SK-N-SH (cell line): ENCODE measurements around the gene SEMA3B. TPM values are rescaled to one million over a fixed set of nuclear protein-coding genes. Genes with fewer than 3 reads are reported as not detected.

Experiments used
- CTCF ChIA-PET: fragments of 300-600, 350-600 bp; formaldehyde crosslinking; extraction: SDS; loops from one replicate; lab custom pipeline; 2021; lab: Yijun Ruan, JAX
- POLR2A ChIA-PET: fragments of 350-600 bp; sonication (Branson Sonifier 250); formaldehyde crosslinking; extraction: SDS; loops from one replicate; lab custom pipeline; 2020; ENCODE audit warnings: antibody characterized with exemption, inconsistent platforms; lab: Yijun Ruan, JAX
- DNase-seq: peaks from one replicate; pipeline ENCODE4 v3.0.0; 2012
- H2AFZ ChIP-seq: fragments of 200-600 bp; sonication (generic); 2 replicates; pipeline ENCODE4 v1.8.1; 2016; ENCODE audit warnings: antibody characterized with exemption, mild to moderate bottlenecking, low read depth
- H3F3A ChIP-seq: fragments of 200-600 bp; sonication (generic); replicated peaks from 2 replicates; pipeline ENCODE3; 2016; ENCODE audit warnings: antibody characterized with exemption, mild to moderate bottlenecking; ENCODE audit not compliant: insufficient read depth
- H3K27ac ChIP-seq, 2 experiments: fragments of 200-500 bp in 1 of 2; fragments of 200-600 bp in 1 of 2; sonication (Bioruptor generic) in 1 of 2; sonication (generic), shearing (Covaris generic) in 1 of 2; 2 replicates each; pipeline versions ENCODE4 v1.5.1 to v1.6.1; 2014 to 2016; ENCODE audit warnings: low read depth in 2 of 2, inconsistent platforms in 1 of 2, low read length in 1 of 2, mild to moderate bottlenecking in 1 of 2, mixed read lengths in 1 of 2
- H3K27me3 ChIP-seq: fragments of 200-600 bp; sonication (generic), shearing (Covaris generic); 2 replicates; pipeline ENCODE4 v1.6.1; 2016; ENCODE audit warnings: mixed run types; ENCODE audit not compliant: insufficient read depth
- H3K36me3 ChIP-seq, 2 experiments: fragments of 200-500 bp in 1 of 2; fragments of 200-600 bp in 1 of 2; sonication (Bioruptor generic) in 1 of 2; sonication (generic) in 1 of 2; replicated peaks in 1 of 2; 2 replicates each; pipeline versions ENCODE3 to v1.5.1; 2014 to 2016; ENCODE audit warnings: low read length in 1 of 2, mild to moderate bottlenecking in 1 of 2; ENCODE audit not compliant: insufficient read depth in 2 of 2, control insufficient read depth in 1 of 2
- H3K4me1 ChIP-seq, 2 experiments: fragments of 200-500 bp in 1 of 2; fragments of 200-600 bp in 1 of 2; sonication (Bioruptor generic) in 1 of 2; sonication (generic), shearing (Covaris generic) in 1 of 2; 2 replicates each; pipeline versions ENCODE4 v1.5.1 to v1.6.1; 2014 to 2016; ENCODE audit warnings: low read depth in 1 of 2, low read length in 1 of 2, mixed run types in 1 of 2; ENCODE audit not compliant: insufficient read depth in 2 of 2, control insufficient read depth in 1 of 2
- H3K4me2 ChIP-seq: fragments of 200-600 bp; sonication (generic), shearing (Covaris generic); 2 replicates; pipeline ENCODE4 v1.6.1; 2017; ENCODE audit warnings: mixed run types
- H3K4me3 ChIP-seq, 2 experiments: fragments of 200-500 bp in 1 of 2; fragments of 200-600 bp in 1 of 2; sonication (Bioruptor generic) in 1 of 2; sonication (generic), shearing (Covaris generic) in 1 of 2; 2 replicates each; pipeline versions ENCODE4 v1.5.1 to v1.8.1; 2014 to 2016; ENCODE audit warnings: low read depth in 2 of 2, inconsistent platforms in 1 of 2, low read length in 1 of 2, mild to moderate bottlenecking in 1 of 2, mixed read lengths in 1 of 2, moderate library complexity in 1 of 2
- H3K79me2 ChIP-seq: fragments of 200-600 bp; sonication (generic); 2 replicates; pipeline ENCODE4 v1.8.1; 2017; ENCODE audit warnings: mild to moderate bottlenecking; ENCODE audit not compliant: insufficient read depth
- H3K9ac ChIP-seq: fragments of 200-600 bp; sonication (generic); 2 replicates; pipeline ENCODE4 v1.6.1; 2017; ENCODE audit warnings: mixed run types
- H3K9me2 ChIP-seq: fragments of 200-600 bp; sonication (generic); 2 replicates; pipeline ENCODE4 v1.6.1; 2017; ENCODE audit warnings: mixed run types
- H3K9me3 ChIP-seq: fragments of 200-600 bp; sonication (generic); 2 replicates; pipeline ENCODE4 v1.6.1; 2017; ENCODE audit warnings: mixed run types, mild to moderate bottlenecking, moderate library complexity
- H4K20me1 ChIP-seq: fragments of 200-600 bp; sonication (generic); 2 replicates; pipeline ENCODE4 v1.6.1; 2017; ENCODE audit warnings: mild to moderate bottlenecking, mixed run types; ENCODE audit not compliant: insufficient read depth
- CHD2 ChIP-seq: fragments of 150-350 bp; IDR thresholded peaks from 2 replicates; pipeline ENCODE4 v1.6.1; 2018; ENCODE audit warnings: low read length; ENCODE audit not compliant: partially characterized antibody
- ELF1 ChIP-seq: IDR thresholded peaks from 2 replicates; pipeline ENCODE4 v1.4.0; 2012
- EZH2phosphoT487 ChIP-seq: fragments of 200-600 bp; sonication (generic); IDR thresholded peaks from 2 replicates; pipeline ENCODE4 v1.6.1; 2017; ENCODE audit warnings: low read depth, mixed run types, mild to moderate bottlenecking, antibody characterized with exemption, moderate library complexity, borderline replicate concordance
- FOSL2 ChIP-seq: IDR thresholded peaks from 2 replicates; pipeline ENCODE4 v1.4.0; 2012; ENCODE audit warnings: low read depth, mild to moderate bottlenecking, moderate library complexity, borderline replicate concordance
- FOXJ3 ChIP-seq: sonication (generic); formaldehyde crosslinking; IDR thresholded peaks from 2 replicates; pipeline ENCODE4 v1.5.1; 2020; ENCODE audit warnings: mild to moderate bottlenecking, missing genetic modification reagents
- FOXM1 ChIP-seq: IDR thresholded peaks from 2 replicates; pipeline ENCODE4 v1.4.0; 2012; ENCODE audit warnings: low read depth, mild to moderate bottlenecking
- GABPA ChIP-seq: IDR thresholded peaks from 2 replicates; pipeline ENCODE4 v1.4.0; 2012; ENCODE audit warnings: low read depth, mild to moderate bottlenecking
- JUND ChIP-seq: IDR thresholded peaks from 2 replicates; pipeline ENCODE4 v1.4.0; 2012
- MEF2A ChIP-seq: IDR thresholded peaks from 2 replicates; pipeline ENCODE4 v1.4.0; 2012; ENCODE audit warnings: low read depth, borderline replicate concordance
- MXI1 ChIP-seq: IDR thresholded peaks from 2 replicates; pipeline ENCODE4 v1.6.1; 2012; ENCODE audit warnings: mild to moderate bottlenecking, low read depth, low read length, improper control_type of control experiment
- NRF1 ChIP-seq: IDR thresholded peaks from 2 replicates; pipeline ENCODE4 v1.6.1; 2012; ENCODE audit warnings: low read depth, mild to moderate bottlenecking, low read length
- RAD21 ChIP-seq: IDR thresholded peaks from 2 replicates; pipeline ENCODE4 v1.6.1; 2012; ENCODE audit warnings: mild to moderate bottlenecking, low read length
- RCOR1 ChIP-seq: fragments of 150-350 bp; IDR thresholded peaks from 2 replicates; pipeline ENCODE4 v1.6.1; 2017; ENCODE audit warnings: antibody characterized with exemption, low read length
- RFX5 ChIP-seq: IDR thresholded peaks from 2 replicates; pipeline ENCODE4 v1.6.1; 2012; ENCODE audit warnings: mild to moderate bottlenecking, improper control_type of control experiment, low read length
- RXRA ChIP-seq: IDR thresholded peaks from 2 replicates; pipeline ENCODE4 v1.4.0; 2012; ENCODE audit warnings: low read depth, mild to moderate bottlenecking, borderline replicate concordance
- SIN3A ChIP-seq: IDR thresholded peaks from 2 replicates; pipeline ENCODE4 v1.6.1; 2012; ENCODE audit warnings: low read depth, mild to moderate bottlenecking, low read length, moderate library complexity, borderline replicate concordance
- SMC3 ChIP-seq: IDR thresholded peaks from 2 replicates; pipeline ENCODE4 v1.6.1; 2012; ENCODE audit warnings: low read depth, low read length, improper control_type of control experiment
- TAF1 ChIP-seq: IDR thresholded peaks from 2 replicates; pipeline ENCODE4 v1.6.1; 2012; ENCODE audit warnings: low read depth, mild to moderate bottlenecking, low read length, moderate library complexity, borderline replicate concordance
- TCF12 ChIP-seq: IDR thresholded peaks from 2 replicates; pipeline ENCODE4 v1.4.0; 2012
- WGBS: methylation state at CpG from one replicate; pipeline ENCODE4 v1.1.6; 2017; ENCODE audit warnings: low lambda C conversion rate; 5-methylcytosine and 5-hydroxymethylcytosine counted together
- polyA plus RNA-seq, 3 experiments: library from polyadenylated mRNA; depleted of rRNA; stranded (reverse); fragments of >200 nt; gene quantifications; 2 replicates each; pipeline ENCODE4 v1.2.3, GENCODE V29; 2012
- TF ChIP-seq, protein P1 (sequence below): fragments of 150-350 bp; IDR thresholded peaks from 2 replicates; pipeline ENCODE4 v1.6.1; 2016; ENCODE audit warnings: mild to moderate bottlenecking, low read depth, low read length
- TF ChIP-seq, protein P2 (sequence below): IDR thresholded peaks from 2 replicates; pipeline ENCODE4 v1.4.0; 2012; ENCODE audit warnings: low read depth

Gene SEMA3B
- polyA plus RNA-seq, 1 of the 3 experiments (the other 2 are of a cell fraction): 14.9 TPM

DNA sequence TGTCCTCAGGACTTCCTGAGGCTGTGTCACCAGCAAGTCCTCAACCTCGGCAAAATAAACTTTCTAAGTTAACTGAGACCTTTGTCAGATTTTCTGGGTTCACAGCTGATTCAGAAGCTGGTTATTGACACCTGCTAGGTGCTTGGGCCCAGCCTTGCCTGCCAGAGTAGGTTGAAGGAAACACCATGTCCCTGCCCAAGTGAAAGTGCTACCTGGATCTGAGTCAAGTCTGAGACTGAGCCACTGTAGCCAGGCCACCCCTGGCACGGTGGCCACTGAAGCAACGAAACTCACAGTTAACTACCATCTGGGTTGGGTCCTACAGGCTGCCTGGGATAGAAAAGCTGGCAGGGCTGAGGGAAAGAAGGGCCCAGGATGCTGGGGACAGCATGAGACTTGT, 45.4 kb downstream of the SEMA3B start (continued):
- TF ChIP-seq, protein P1, sequence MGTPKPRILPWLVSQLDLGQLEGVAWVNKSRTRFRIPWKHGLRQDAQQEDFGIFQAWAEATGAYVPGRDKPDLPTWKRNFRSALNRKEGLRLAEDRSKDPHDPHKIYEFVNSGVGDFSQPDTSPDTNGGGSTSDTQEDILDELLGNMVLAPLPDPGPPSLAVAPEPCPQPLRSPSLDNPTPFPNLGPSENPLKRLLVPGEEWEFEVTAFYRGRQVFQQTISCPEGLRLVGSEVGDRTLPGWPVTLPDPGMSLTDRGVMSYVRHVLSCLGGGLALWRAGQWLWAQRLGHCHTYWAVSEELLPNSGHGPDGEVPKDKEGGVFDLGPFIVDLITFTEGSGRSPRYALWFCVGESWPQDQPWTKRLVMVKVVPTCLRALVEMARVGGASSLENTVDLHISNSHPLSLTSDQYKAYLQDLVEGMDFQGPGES: no peak
- TF ChIP-seq FOXM1: no peak

- Histone ChIP-seq H3F3A (peaks cover 11% of the 10 kb centered on the region), H3K27me3 (no peaks in the 10 kb centered on the region), H3K4me1 (peaks cover 0 to 21% of the 10 kb centered on the region in 2 experiments; a peak in 1 of 4 replicates), H3K4me3 (no peak overlapping the region), H3K9me3 (no peaks in the 10 kb centered on the region), H3K27ac (no peak overlapping the region), H3K79me2 (peaks cover 27% of the 10 kb centered on the region), H3K36me3 (peaks cover 15 to 27% of the 10 kb centered on the region in 2 experiments), H3K4me2 (no peak overlapping the region), H4K20me1 (no peaks in the 10 kb centered on the region), H3K9me2 (no peaks in the 10 kb centered on the region), H2AFZ (no peak overlapping the region), H3K9ac (no peak overlapping the region)
- TF ChIP-seq, protein P1: no peak
- TF ChIP-seq EZH2phosphoT487 (no peak), SMC3 (no peak)
- WGBS: 100% methylated on average over 3 of the region's 4 CpGs
- ChIA-PET POLR2A (interaction anchor here (1.0 to 1.5 kb wide), 3 partner anchors 13 to 254 kb away, joined by 4 read pairs; partner anchors contain the start of genes HEMK1, HYAL3, NAA80 and TUSC2), CTCF (interaction anchor here (0.8 to 1.0 kb wide), 2 partner anchors 9 to 123 kb away, joined by 3 read pairs; no protein-coding TSS in a partner anchor)
- DNase-seq: no peak
Observed at GRCh38 chr3:50314816-50315215, 45.9 kb downstream of the SEMA3B start.

DNA sequence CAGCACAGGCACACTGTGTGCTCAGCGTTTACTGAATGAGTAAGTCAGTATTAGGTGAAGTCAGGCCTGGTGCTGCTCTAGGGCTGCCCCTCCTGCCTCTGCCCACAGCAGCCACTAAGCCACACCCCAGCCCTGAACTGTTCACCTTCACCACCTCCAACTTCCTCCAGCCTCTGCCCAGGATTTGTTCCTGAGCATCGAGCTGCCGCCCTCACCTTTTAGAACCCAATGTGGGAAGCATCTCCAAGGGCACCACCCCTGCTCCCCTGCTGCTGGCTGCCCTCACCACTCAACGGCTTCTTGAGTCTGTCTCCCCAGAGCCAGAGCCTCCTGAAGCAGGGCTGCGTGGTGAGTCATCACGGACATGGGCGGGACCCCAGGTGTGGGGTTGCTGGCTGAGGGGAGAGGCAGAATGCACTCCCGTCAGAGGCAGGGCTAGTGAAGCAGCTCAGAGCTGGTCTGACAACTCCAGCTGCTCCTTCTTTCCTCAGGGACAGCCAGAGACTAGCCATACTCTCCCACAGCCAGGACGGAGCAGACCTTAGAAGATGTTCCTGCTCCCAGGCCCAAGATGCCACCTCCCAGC, 47.8 kb downstream of the SEMA3B start:
- Histone ChIP-seq H3K4me2 (0 out of 2 replicates have a peak overlapping the region, but pooled peaks have one; percentile 11), H3F3A (peaks cover 9% of the 10 kb centered on the region), H4K20me1 (no peaks in the 10 kb centered on the region)
- no peak for TF ChIP-seq FOSL2
- TF ChIP-seq MXI1: no peak
- no peak for TF ChIP-seq JUND
- TF ChIP-seq TCF12: no peak
- TF ChIP-seq RAD21: no peak
- TF ChIP-seq NRF1: no peak
- TF ChIP-seq MEF2A: no peak
- no peak for TF ChIP-seq CHD2
- TF ChIP-seq TAF1: no peak
- TF ChIP-seq, protein P2, sequence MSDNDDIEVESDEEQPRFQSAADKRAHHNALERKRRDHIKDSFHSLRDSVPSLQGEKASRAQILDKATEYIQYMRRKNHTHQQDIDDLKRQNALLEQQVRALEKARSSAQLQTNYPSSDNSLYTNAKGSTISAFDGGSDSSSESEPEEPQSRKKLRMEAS: no peak
- TF ChIP-seq RFX5: no peak
- TF ChIP-seq, protein P1: no peak
- no peak for TF ChIP-seq RXRA
- TF ChIP-seq FOXJ3: no peak
- TF ChIP-seq GABPA: no peak
- no peak for TF ChIP-seq ELF1
- no peak for TF ChIP-seq RCOR1
- TF ChIP-seq SIN3A: no peak
- TF ChIP-seq FOXM1: no peak
- TF ChIP-seq, all 33 proteins: peak for 0
- POLR2A ChIA-PET: no interaction called here
- Histone ChIP-seq H3K4me1 (peaks cover 0 to 29% of the 10 kb centered on the region in 2 experiments; a peak in 2 of 4 replicates), H3K36me3 (peaks cover 15 to 30% of the 10 kb centered on the region in 2 experiments), H3K9me3 (no peaks in the 10 kb centered on the region), H3K27ac (no peak overlapping the region), H3K4me3 (no peak overlapping the region), H3K9ac (no peak overlapping the region), H3K79me2 (peaks cover 39% of the 10 kb centered on the region), H2AFZ (no peak overlapping the region), H3K9me2 (no peaks in the 10 kb centered on the region), H3K27me3 (no peaks in the 10 kb centered on the region)
- CTCF ChIA-PET: interaction anchor here (1.4 to 5.9 kb wide), 2 partner anchors 10 to 15 kb away, joined by 4 to 45 read pairs; partner anchors contain the start of genes HYAL1, HYAL3 and NAA80
- WGBS: 64% methylated on average over 3 of the region's 9 CpGs
- no peak for DNase-seq
